Gastrocnemius medialis (tissue), 4 donors: ENCODE data around the gene IRX3. TPM values are rescaled to one million over a fixed set of nuclear protein-coding genes. Genes with fewer than 3 reads are reported as not detected.

Experiments
- ATAC-seq, 2 donors: fragments of 150-250 bp; one replicate each; pipeline ENCODE4 v1.9.1; 2016
- DNase-seq, 2 donors: peaks; one replicate each; pipeline ENCODE4 v3.0.0-alpha.2; 2019
- H3K27ac ChIP-seq, 4 donors: fragments of 200-600 bp; sonication (generic); 1 replicate in 1 of 4; 2 replicates in 3 of 4; pipeline ENCODE4 v1.5.1; 2016 to 2018; ENCODE audit warnings: mild to moderate bottlenecking in 2 of 4, moderate library complexity in 1 of 4
- H3K27me3 ChIP-seq, 3 donors: fragments of 200-600 bp; sonication (generic) in 2 of 3; 1 replicate in 1 of 3; 2 replicates in 2 of 3; pipeline versions ENCODE4 v1.5.1 to v1.6.0; 2016 to 2019; ENCODE audit warnings: mild to moderate bottlenecking in 1 of 3, moderate library complexity in 1 of 3
- H3K36me3 ChIP-seq, 2 donors: fragments of 200-600 bp; sonication (generic) in 1 of 2; one replicate each; pipeline ENCODE4 v1.5.1; 2017 to 2018
- H3K4me1 ChIP-seq, 2 donors: fragments of 200-600 bp; sonication (generic) in 1 of 2; one replicate each; pipeline ENCODE4 v1.5.1; 2016 to 2017; ENCODE audit warnings: mild to moderate bottlenecking in 2 of 2
- H3K4me3 ChIP-seq, 4 donors: fragments of 200-600 bp; sonication (generic) in 3 of 4; 1 replicate in 1 of 4; 2 replicates in 3 of 4; pipeline ENCODE4 v1.5.1; 2016 to 2019; ENCODE audit warnings: mild to moderate bottlenecking in 2 of 4
- H3K9me3 ChIP-seq, 3 donors: fragments of 200-600 bp; sonication (generic) in 2 of 3; 1 replicate in 1 of 3; 2 replicates in 2 of 3; pipeline ENCODE4 v1.5.1; 2016 to 2019
- POLR2A ChIP-seq, 2 donors: fragments of 450-650 bp; IDR thresholded peaks; one replicate each; pipeline ENCODE4 v1.6.1; 2017; ENCODE audit warnings: antibody characterized with exemption in 2 of 2, mild to moderate bottlenecking in 2 of 2, moderate library complexity in 2 of 2
- in situ Hi-C, 4 donors: fragments of 200-750 bp; cut with MboI; loops; one replicate each; pipeline versions ENCODE4 v1.15.0 to v1.8.0; 2017; ENCODE audit warnings: low sequenced_read_pairs in 4 of 4
- intact Hi-C: fragments of 100-400 bp; cut with DNase I; formaldehyde crosslinking; loops from one replicate; pipeline ENCODE4 v1.15.1; 2023; ENCODE audit warnings: low total_unique reads
- total RNA-seq, 4 donors: library from RNA; depleted of rRNA; stranded (reverse); fragments of >200 nt; gene quantifications; one replicate each; pipeline versions ENCODE4 v1.1.0 to v1.2.3, GENCODE V29; 2016
- TF ChIP-seq, protein P1 (sequence below), 5 experiments: fragments of 450-650 bp in 3 of 5; fragments of 200-600 bp in 2 of 5; sonication (generic) in 2 of 5; IDR thresholded peaks in 4 of 5; conservative IDR thresholded peaks in 1 of 5; 1 replicate in 4 of 5; 2 replicates in 1 of 5; pipeline ENCODE4 v1.5.1; 2016 to 2019; ENCODE audit warnings: antibody characterized with exemption in 5 of 5, mild to moderate bottlenecking in 3 of 5, moderate library complexity in 3 of 5

The IRX3 gene
- 10 to 100 TPM in 2 of 4 donors, 1 to 10 TPM in 2; 3.5 to 40.6 (median 12.0) TPM for total RNA-seq

DNA sequence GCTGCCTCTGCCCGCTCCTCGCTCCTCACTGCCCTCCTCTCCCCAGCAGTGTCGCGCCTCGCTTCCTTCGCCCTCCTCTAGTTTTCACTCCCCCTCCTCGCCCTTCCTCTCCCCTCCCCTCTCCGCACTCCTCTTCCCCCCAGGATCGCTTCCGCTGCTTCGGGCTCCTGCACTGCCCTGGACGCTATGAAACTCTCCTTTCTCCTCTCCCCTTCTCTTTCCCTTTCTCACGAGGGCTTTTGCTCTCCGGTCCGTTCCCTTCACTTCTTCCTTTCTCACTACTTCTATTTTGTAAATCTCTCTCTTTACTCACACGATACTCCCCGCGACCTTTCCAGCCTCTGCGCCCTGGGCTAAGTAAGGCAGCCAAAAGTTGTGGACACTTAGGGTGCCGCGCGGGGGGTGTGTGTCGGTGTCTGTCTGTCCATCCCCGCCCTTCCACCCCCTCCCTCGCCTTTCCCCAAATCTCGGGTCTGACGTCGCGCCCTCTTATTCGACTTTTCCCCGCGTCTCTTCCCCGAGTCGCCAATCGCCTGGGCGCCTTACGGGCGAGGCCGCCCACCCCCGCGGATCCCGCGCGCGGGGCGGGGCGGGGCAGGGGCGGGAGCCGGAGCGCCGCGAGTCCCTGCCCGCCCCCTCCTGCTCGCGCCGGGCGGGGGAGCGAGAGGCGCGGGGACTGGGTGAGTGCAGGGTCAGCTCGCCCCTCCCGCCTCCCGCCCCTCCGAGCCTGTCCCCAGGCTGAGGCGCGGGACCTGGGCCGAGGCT lies at the start of gene IRX3:
TSS of gene IRX3 (minus strand) at position 422 of the 765 bp plus-strand sequence. CDS start 737 bp downstream, outside the sequence.
- ATAC-seq (peak; percentile 75 to 84), DNase-seq (peak; percentile 77 to 84)
- in situ Hi-C loops: loop anchor here in 2 of 4 donors (10.0 to 25.0 kb wide), 2 partner anchors 92 to 651 kb away; partner anchors contain the start of gene IRX5 (in 1 of the 2)
- peaks cover 35 to 74% (median 67%) of the 10 kb centered on the region in 3 donors for H3K27me3 ChIP-seq
- no peaks in the 10 kb centered on the region for H3K9me3 ChIP-seq
- peak within 1 kb of the TSS; percentile 61 to 86 (median 82) for H3K27ac ChIP-seq
- H3K4me1 ChIP-seq: peaks cover 0 to 7% of the 10 kb centered on the region in 2 donors
- no peaks in the 10 kb centered on the region for H3K36me3 ChIP-seq
- TF ChIP-seq, protein P1, sequence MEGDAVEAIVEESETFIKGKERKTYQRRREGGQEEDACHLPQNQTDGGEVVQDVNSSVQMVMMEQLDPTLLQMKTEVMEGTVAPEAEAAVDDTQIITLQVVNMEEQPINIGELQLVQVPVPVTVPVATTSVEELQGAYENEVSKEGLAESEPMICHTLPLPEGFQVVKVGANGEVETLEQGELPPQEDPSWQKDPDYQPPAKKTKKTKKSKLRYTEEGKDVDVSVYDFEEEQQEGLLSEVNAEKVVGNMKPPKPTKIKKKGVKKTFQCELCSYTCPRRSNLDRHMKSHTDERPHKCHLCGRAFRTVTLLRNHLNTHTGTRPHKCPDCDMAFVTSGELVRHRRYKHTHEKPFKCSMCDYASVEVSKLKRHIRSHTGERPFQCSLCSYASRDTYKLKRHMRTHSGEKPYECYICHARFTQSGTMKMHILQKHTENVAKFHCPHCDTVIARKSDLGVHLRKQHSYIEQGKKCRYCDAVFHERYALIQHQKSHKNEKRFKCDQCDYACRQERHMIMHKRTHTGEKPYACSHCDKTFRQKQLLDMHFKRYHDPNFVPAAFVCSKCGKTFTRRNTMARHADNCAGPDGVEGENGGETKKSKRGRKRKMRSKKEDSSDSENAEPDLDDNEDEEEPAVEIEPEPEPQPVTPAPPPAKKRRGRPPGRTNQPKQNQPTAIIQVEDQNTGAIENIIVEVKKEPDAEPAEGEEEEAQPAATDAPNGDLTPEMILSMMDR (IDR thresholded peaks at IDR 0.05 in 4 of 5, conservative IDR thresholded peaks at IDR 0.05 in 1 of 5): no peak
- peak; percentile 41 to 65 for TF ChIP-seq POLR2A (IDR thresholded peaks at IDR 0.05)
- H3K4me3 ChIP-seq: peak within 1 kb of the TSS; percentile 61 to 94 (median 64)
- intact Hi-C loops: loop anchor here (2.0 to 10.0 kb wide), 3 partner anchors 394 to 644 kb away; partner anchors contain the start of gene IRX5

DNA sequence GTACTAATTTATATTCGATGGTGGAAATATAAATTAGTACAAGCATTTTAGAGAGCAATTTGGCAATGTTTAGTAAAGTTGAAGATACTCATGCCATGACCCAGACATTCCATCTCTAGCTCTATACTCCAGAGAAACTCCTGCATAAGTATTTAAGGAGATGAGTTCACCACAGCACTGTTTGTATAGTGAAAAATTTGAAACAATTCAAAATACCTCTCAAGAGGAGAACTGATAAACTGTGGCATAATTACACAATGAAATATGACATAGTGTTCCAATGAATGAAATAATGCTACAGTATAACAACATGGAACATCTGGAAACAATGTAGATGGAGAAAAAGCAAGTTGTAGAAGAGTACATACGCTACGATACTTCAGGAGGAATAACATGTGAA lies 48.6 kb upstream of the IRX3 start:
- H3K27me3 ChIP-seq: no peaks in the 10 kb centered on the region
- no peaks in the 10 kb centered on the region for H3K9me3 ChIP-seq
- in situ Hi-C loops (no loop called here), intact Hi-C loops (no loop called here)
- H3K36me3 ChIP-seq: no peaks in the 10 kb centered on the region
- peaks cover 0 to 10% of the 10 kb centered on the region in 2 donors for H3K4me1 ChIP-seq
- H3K27ac ChIP-seq: no peak overlapping the region
- DNase-seq (no peak), ATAC-seq (no peak)
- TF ChIP-seq POLR2A (IDR thresholded peaks at IDR 0.05): no peak
- TF ChIP-seq, protein P1 (IDR thresholded peaks at IDR 0.05 in 4 of 5, conservative IDR thresholded peaks at IDR 0.05 in 1 of 5): no peak
- H3K4me3 ChIP-seq: no peak overlapping the region

DNA sequence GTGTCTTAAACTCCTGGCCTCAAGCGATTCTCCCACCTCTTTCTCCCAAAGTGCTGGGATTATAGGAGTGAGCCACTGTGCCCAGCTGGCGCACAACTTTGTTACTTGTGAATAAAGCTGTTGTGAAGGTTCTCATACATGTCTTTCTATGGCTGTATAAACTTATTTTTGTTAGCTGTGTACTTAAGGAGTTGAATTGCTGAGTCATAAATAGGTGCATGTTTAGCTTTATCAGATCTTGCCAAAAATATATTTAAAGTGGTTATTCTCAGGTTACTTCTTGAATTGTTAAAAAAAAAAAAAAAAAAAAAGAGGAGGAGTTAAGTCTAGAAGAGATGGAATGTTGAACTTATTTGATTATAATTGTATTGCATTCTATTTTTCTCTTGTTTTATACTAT lies 47.6 kb upstream of the IRX3 start:
- DNase-seq (no peak), ATAC-seq (no peak)
- intact Hi-C loops (no loop called here), in situ Hi-C loops (no loop called here)
- TF ChIP-seq POLR2A (IDR thresholded peaks at IDR 0.05): no peak
- TF ChIP-seq, protein P1 (IDR thresholded peaks at IDR 0.05 in 4 of 5, conservative IDR thresholded peaks at IDR 0.05 in 1 of 5): no peak
- H3K9me3 ChIP-seq: no peaks in the 10 kb centered on the region
- no peaks in the 10 kb centered on the region for H3K36me3 ChIP-seq
- H3K27me3 ChIP-seq: no peaks in the 10 kb centered on the region
- no peak overlapping the region for H3K4me3 ChIP-seq
- no peak overlapping the region for H3K27ac ChIP-seq
- H3K4me1 ChIP-seq: peaks cover 0 to 10% of the 10 kb centered on the region in 2 donors

DNA sequence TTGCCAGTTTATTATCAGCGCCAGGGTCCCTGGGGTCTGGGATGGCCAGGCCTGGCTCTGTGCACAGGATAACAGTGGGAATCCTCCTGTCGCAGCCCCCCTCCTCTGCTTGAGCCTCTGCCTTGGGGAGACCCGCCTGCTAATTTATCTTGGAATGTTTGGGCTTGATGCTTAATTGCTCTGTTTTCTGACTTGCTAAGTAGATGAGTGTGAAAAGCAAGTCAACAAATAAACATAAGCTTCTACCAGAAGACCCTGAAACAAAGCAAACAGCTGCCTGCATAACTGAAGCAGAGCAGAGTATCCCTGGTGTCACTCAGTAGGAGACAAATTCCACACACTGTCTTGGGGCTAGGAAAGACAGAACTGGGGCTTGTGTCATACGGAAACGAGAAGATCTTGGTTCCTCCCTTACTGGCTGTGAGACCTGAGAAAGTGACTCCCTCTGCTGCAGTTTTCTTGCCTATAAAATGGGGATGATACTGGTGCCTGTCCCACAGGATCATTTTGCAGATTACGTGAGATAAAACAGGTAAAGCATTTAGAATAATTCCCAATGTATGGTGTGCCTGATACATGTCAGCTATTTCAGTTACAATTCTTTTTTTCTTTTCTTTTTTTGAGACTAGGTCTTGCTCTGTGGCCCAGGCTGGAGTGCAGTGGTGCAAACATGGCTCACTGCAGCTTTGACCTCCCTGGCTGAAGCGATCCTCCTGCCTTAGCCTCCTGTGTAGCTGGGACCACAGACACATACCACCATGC lies 44.8 kb upstream of the IRX3 start:
- DNase-seq: no peak
- intact Hi-C loops: no loop called here
- Histone ChIP-seq H3K4me3 (no peak overlapping the region), H3K27ac (no peak overlapping the region), H3K36me3 (no peaks in the 10 kb centered on the region), H3K9me3 (no peaks in the 10 kb centered on the region), H3K27me3 (no peaks in the 10 kb centered on the region), H3K4me1 (peaks cover 0 to 16% of the 10 kb centered on the region in 2 donors)
- TF ChIP-seq, protein P1 (IDR thresholded peaks at IDR 0.05 in 4 of 5, conservative IDR thresholded peaks at IDR 0.05 in 1 of 5): no peak
- TF ChIP-seq POLR2A (IDR thresholded peaks at IDR 0.05): no peak
- no peak for ATAC-seq
- in situ Hi-C loops: no loop called here
